ENCODE measurements around the gene HDAC4.

GRCh38 chr2:239260546-239261327 is 140.1 kb downstream of the HDAC4 start:
- TF ChIP-seq GATA2 (IDR thresholded peaks at IDR 0.05; ENCODE audit: low read depth, low read length) (no peak), GATA3 (IDR thresholded peaks at IDR 0.05; ENCODE audit: low read depth, low read length) (no peak)

All from SH-SY5Y (cell line).